HEK293 (cell line): ENCODE data around the gene NCAPG2.

ENCODE experiments used
- CTCF ChIA-PET: fragments of 350-600 bp; formaldehyde crosslinking; extraction: SDS; loops from one replicate; lab custom pipeline; 2021; ENCODE audit warnings: antibody characterized with exemption; lab: Yijun Ruan, JAX
- POLR2A ChIA-PET: fragments of 300-600 bp; formaldehyde crosslinking; extraction: SDS; loops from one replicate; lab custom pipeline; 2020; ENCODE audit warnings: antibody characterized with exemption, inconsistent platforms; lab: Yijun Ruan, JAX
- H3K27ac ChIP-seq: fragments of 200-500 bp; sonication (Bioruptor generic); 2 replicates; pipeline ENCODE4 v1.5.1; 2014; ENCODE audit warnings: low read depth, low read length, control low read depth, inconsistent platforms; ENCODE audit errors: extremely low read depth
- H3K36me3 ChIP-seq, 2 experiments: fragments of 200-500 bp in 1 of 2; sonication (Bioruptor generic) in 1 of 2; 1 replicate in 1 of 2; 2 replicates in 1 of 2; pipeline ENCODE4 v1.5.1; 2014 to 2017; ENCODE audit warnings: inconsistent platforms in 2 of 2, low read length in 2 of 2; ENCODE audit not compliant: control insufficient read depth in 2 of 2, insufficient read depth in 1 of 2
- H3K4me1 ChIP-seq: fragments of 200-500 bp; sonication (Bioruptor generic); 2 replicates; pipeline ENCODE4 v1.5.1; 2014; ENCODE audit warnings: mild to moderate bottlenecking, low read length, inconsistent platforms; ENCODE audit not compliant: control insufficient read depth, insufficient read depth
- H3K4me3 ChIP-seq: 2 replicates; pipeline ENCODE4 v1.5.1; 2011; ENCODE audit warnings: low read depth, mild to moderate bottlenecking, control low read depth, low read length, moderate library complexity
- H3K9me3 ChIP-seq: fragments of 200-500 bp; sonication (Bioruptor generic); 2 replicates; pipeline ENCODE4 v1.5.1; 2014; ENCODE audit warnings: low read depth, low read length, inconsistent platforms; ENCODE audit not compliant: control insufficient read depth, insufficient read depth
- GLIS1 ChIP-seq: fragments of 450-650 bp; formaldehyde crosslinking; IDR thresholded peaks from 2 replicates; pipeline ENCODE4 v1.5.1; 2016; ENCODE audit warnings: missing biosample characterization, missing genetic modification characterization
- HOXD13 ChIP-seq: sonication (generic); formaldehyde crosslinking; IDR thresholded peaks from 2 replicates; pipeline ENCODE4 v1.8.0; 2022; ENCODE audit warnings: missing genetic modification reagents, borderline replicate concordance
- KLF9 ChIP-seq: fragments of 450-650 bp; formaldehyde crosslinking; IDR thresholded peaks from 2 replicates; pipeline ENCODE4 v1.5.1; 2016; ENCODE audit warnings: missing biosample characterization, missing genetic modification characterization, low read depth
- MYNN ChIP-seq: fragments of 450-650 bp; formaldehyde crosslinking; IDR thresholded peaks from 2 replicates; pipeline ENCODE4 v1.5.1; 2016; ENCODE audit warnings: missing biosample characterization, missing genetic modification characterization, borderline replicate concordance
- SALL2 ChIP-seq: fragments of 450-650 bp; formaldehyde crosslinking; IDR thresholded peaks from 2 replicates; pipeline ENCODE4 v1.5.0; 2017; ENCODE audit warnings: missing biosample characterization, mild to moderate bottlenecking, missing genetic modification characterization, borderline replicate concordance
- SCRT2 ChIP-seq: fragments of 450-650 bp; formaldehyde crosslinking; IDR thresholded peaks from 2 replicates; pipeline ENCODE4 v1.5.1; 2016; ENCODE audit warnings: missing biosample characterization, missing genetic modification characterization
- TCF7L2 ChIP-seq: IDR thresholded peaks from 2 replicates; pipeline ENCODE4 v1.6.1; 2011; ENCODE audit warnings: low read depth, mild to moderate bottlenecking, inconsistent platforms, low read length, moderate library complexity, borderline replicate concordance
- TRIM28 ChIP-seq: IDR thresholded peaks from 2 replicates; pipeline ENCODE4 v1.6.1; 2011; ENCODE audit warnings: low read length, control low read depth, borderline replicate concordance
- ZBTB20 ChIP-seq: fragments of 450-650 bp; formaldehyde crosslinking; IDR thresholded peaks from 2 replicates; pipeline ENCODE4 v1.5.1; 2016; ENCODE audit warnings: missing biosample characterization, missing genetic modification characterization
- ZBTB21 ChIP-seq: fragments of 450-650 bp; formaldehyde crosslinking; IDR thresholded peaks from 2 replicates; pipeline ENCODE4 v1.5.1; 2017; ENCODE audit warnings: missing biosample characterization, missing genetic modification characterization
- ZIC2 ChIP-seq: fragments of 450-650 bp; formaldehyde crosslinking; IDR thresholded peaks from 2 replicates; pipeline ENCODE4 v1.5.1; 2016; ENCODE audit warnings: missing biosample characterization, missing genetic modification characterization
- ZNF488 ChIP-seq: fragments of 450-650 bp; formaldehyde crosslinking; IDR thresholded peaks from 2 replicates; pipeline ENCODE4 v1.5.1; 2016; ENCODE audit warnings: missing biosample characterization, missing genetic modification characterization
- ZNF501 ChIP-seq: fragments of 450-650 bp; formaldehyde crosslinking; IDR thresholded peaks from 2 replicates; pipeline ENCODE4 v1.5.1; 2016; ENCODE audit warnings: missing biosample characterization, missing genetic modification characterization
- ZNF560 ChIP-seq: fragments of 450-650 bp; formaldehyde crosslinking; IDR thresholded peaks from 2 replicates; pipeline ENCODE4 v1.5.1; 2017; ENCODE audit warnings: missing biosample characterization, missing genetic modification characterization, borderline replicate concordance
- ZNF645 ChIP-seq: fragments of 450-650 bp; formaldehyde crosslinking; IDR thresholded peaks from 2 replicates; pipeline ENCODE4; 2016; ENCODE audit warnings: missing biosample characterization, missing genetic modification characterization
- ZNF692 ChIP-seq: fragments of 450-650 bp; formaldehyde crosslinking; IDR thresholded peaks from 2 replicates; pipeline ENCODE4 v1.5.1; 2016; ENCODE audit warnings: missing biosample characterization, missing genetic modification characterization
- ZNF791 ChIP-seq: fragments of 450-650 bp; formaldehyde crosslinking; IDR thresholded peaks from 2 replicates; pipeline ENCODE4 v1.5.1; 2016; ENCODE audit warnings: missing biosample characterization, missing genetic modification characterization
- ZSCAN4 ChIP-seq: fragments of 450-650 bp; formaldehyde crosslinking; IDR thresholded peaks from 2 replicates; pipeline ENCODE4 v1.5.1; 2017; ENCODE audit warnings: missing biosample characterization, missing genetic modification characterization
- TF ChIP-seq, protein P1 (sequence below): fragments of 450-650 bp; IDR thresholded peaks from 2 replicates; pipeline ENCODE4 v1.5.1; 2018; ENCODE audit warnings: missing biosample characterization, missing genetic modification characterization
- TF ChIP-seq, protein P2 (sequence below): fragments of 450-650 bp; formaldehyde crosslinking; IDR thresholded peaks from 2 replicates; pipeline ENCODE4 v1.5.1; 2016; ENCODE audit warnings: missing biosample characterization, missing genetic modification characterization
- TF ChIP-seq, protein P3 (sequence below): fragments of 450-650 bp; formaldehyde crosslinking; IDR thresholded peaks from 2 replicates; pipeline ENCODE4 v1.5.1; 2016; ENCODE audit warnings: missing biosample characterization, missing genetic modification characterization
- TF ChIP-seq, protein P4 (sequence below): fragments of 450-650 bp; formaldehyde crosslinking; IDR thresholded peaks from 2 replicates; pipeline ENCODE4 v1.5.1; 2016; ENCODE audit warnings: missing biosample characterization, missing genetic modification characterization

NCAPG2 gene

GRCh38 chr7:158596309-158596708 lies 108.3 kb downstream of the NCAPG2 start:
- CTCF ChIA-PET, result interaction anchor here (0.5 kb wide), 1 partner anchor 906 kb away, joined by 3 read pairs; no protein-coding TSS in a partner anchor
- Histone ChIP-seq H3K27ac (no peak overlapping the region), H3K4me3 (no peak overlapping the region), H3K4me1 (no peaks in the 10 kb centered on the region), H3K9me3 (no peaks in the 10 kb centered on the region), H3K36me3 (peaks cover 0 to 3% of the 10 kb centered on the region in 2 experiments; a peak in 1 of 3 replicates)
- TF ChIP-seq SCRT2 (tag by site-specific recombination) (no peak), ZIC2 (no peak), GLIS1 (no peak), ZNF645 (tag by site-specific recombination) (no peak), HOXD13 (no peak), ZNF791 (tag by site-specific recombination) (no peak), ZSCAN4 (tag by site-specific recombination) (no peak), ZBTB21 (tag by site-specific recombination) (no peak), ZNF692 (tag by site-specific recombination) (no peak), ZNF501 (tag by site-specific recombination) (no peak), ZBTB20 (tag by site-specific recombination) (no peak), TRIM28 (no peak), ZNF488 (no peak), TCF7L2 (no peak)
- TF ChIP-seq, protein P1, sequence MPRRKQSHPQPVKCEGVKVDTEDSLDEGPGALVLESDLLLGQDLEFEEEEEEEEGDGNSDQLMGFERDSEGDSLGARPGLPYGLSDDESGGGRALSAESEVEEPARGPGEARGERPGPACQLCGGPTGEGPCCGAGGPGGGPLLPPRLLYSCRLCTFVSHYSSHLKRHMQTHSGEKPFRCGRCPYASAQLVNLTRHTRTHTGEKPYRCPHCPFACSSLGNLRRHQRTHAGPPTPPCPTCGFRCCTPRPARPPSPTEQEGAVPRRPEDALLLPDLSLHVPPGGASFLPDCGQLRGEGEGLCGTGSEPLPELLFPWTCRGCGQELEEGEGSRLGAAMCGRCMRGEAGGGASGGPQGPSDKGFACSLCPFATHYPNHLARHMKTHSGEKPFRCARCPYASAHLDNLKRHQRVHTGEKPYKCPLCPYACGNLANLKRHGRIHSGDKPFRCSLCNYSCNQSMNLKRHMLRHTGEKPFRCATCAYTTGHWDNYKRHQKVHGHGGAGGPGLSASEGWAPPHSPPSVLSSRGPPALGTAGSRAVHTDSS, result no peak
- TF ChIP-seq, protein P2, sequence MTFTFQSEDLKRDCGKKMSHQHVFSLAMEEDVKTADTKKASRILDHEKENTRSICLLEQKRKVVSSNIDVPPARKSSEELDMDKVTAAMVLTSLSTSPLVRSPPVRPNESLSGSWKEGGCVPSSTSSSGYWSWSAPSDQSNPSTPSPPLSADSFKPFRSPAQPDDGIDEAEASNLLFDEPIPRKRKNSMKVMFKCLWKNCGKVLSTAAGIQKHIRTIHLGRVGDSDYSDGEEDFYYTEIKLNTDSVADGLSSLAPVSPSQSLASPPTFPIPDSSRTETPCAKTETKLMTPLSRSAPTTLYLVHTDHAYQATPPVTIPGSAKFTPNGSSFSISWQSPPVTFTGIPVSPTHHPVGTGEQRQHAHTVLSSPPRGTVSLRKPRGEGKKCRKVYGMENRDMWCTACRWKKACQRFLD, result no peak
- POLR2A ChIA-PET, result no interaction called here

- Histone ChIP-seq H3K9me3 (no peaks in the 10 kb centered on the region), H3K4me3 (no peak overlapping the region), H3K4me1 (no peaks in the 10 kb centered on the region), H3K36me3 (peaks cover 0 to under 1% of the 10 kb centered on the region in 2 experiments; a peak in 1 of 3 replicates), H3K27ac (no peak overlapping the region)
- ChIA-PET POLR2A (no interaction called here), CTCF (no interaction called here)
- TF ChIP-seq SALL2 (no peak), KLF9 (tag by site-specific recombination) (no peak), MYNN (tag by site-specific recombination) (no peak), ZNF560 (tag by site-specific recombination) (no peak)
- TF ChIP-seq, protein P3, sequence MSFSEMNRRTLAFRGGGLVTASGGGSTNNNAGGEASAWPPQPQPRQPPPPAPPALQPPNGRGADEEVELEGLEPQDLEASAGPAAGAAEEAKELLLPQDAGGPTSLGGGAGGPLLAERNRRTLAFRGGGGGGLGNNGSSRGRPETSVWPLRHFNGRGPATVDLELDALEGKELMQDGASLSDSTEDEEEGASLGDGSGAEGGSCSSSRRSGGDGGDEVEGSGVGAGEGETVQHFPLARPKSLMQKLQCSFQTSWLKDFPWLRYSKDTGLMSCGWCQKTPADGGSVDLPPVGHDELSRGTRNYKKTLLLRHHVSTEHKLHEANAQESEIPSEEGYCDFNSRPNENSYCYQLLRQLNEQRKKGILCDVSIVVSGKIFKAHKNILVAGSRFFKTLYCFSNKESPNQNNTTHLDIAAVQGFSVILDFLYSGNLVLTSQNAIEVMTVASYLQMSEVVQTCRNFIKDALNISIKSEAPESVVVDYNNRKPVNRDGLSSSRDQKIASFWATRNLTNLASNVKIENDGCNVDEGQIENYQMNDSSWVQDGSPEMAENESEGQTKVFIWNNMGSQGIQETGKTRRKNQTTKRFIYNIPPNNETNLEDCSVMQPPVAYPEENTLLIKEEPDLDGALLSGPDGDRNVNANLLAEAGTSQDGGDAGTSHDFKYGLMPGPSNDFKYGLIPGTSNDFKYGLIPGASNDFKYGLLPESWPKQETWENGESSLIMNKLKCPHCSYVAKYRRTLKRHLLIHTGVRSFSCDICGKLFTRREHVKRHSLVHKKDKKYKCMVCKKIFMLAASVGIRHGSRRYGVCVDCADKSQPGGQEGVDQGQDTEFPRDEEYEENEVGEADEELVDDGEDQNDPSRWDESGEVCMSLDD (tag by site-specific recombination), result no peak
- TF ChIP-seq, protein P4, sequence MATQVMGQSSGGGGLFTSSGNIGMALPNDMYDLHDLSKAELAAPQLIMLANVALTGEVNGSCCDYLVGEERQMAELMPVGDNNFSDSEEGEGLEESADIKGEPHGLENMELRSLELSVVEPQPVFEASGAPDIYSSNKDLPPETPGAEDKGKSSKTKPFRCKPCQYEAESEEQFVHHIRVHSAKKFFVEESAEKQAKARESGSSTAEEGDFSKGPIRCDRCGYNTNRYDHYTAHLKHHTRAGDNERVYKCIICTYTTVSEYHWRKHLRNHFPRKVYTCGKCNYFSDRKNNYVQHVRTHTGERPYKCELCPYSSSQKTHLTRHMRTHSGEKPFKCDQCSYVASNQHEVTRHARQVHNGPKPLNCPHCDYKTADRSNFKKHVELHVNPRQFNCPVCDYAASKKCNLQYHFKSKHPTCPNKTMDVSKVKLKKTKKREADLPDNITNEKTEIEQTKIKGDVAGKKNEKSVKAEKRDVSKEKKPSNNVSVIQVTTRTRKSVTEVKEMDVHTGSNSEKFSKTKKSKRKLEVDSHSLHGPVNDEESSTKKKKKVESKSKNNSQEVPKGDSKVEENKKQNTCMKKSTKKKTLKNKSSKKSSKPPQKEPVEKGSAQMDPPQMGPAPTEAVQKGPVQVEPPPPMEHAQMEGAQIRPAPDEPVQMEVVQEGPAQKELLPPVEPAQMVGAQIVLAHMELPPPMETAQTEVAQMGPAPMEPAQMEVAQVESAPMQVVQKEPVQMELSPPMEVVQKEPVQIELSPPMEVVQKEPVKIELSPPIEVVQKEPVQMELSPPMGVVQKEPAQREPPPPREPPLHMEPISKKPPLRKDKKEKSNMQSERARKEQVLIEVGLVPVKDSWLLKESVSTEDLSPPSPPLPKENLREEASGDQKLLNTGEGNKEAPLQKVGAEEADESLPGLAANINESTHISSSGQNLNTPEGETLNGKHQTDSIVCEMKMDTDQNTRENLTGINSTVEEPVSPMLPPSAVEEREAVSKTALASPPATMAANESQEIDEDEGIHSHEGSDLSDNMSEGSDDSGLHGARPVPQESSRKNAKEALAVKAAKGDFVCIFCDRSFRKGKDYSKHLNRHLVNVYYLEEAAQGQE, result no peak
Observed at GRCh38 chr7:158595068-158595467, 109.5 kb downstream of the NCAPG2 start.
